Measurements from ENCODE around the gene ARL15. TPM values are rescaled to one million over a fixed set of nuclear protein-coding genes. Genes with fewer than 3 reads are reported as not detected.
"Not testable (repeated sequence)": the region's sequence is repeated elsewhere in the genome, so short reads cannot be mapped to it uniquely, and the experiment has no call there.

ARL15 gene
- polyA plus RNA-seq, 6 donors from 2014 or later, result 16.1 to 27.1 (median 21.2) TPM

- Mint-ChIP-seq H3K4me3 (no peak overlapping the region), H3K4me1 (peaks cover 0 to 2% (median 0%) of the 10 kb centered on the region in 3 donors), H3K9me3 (peaks cover 0 to 20% (median 5%) of the 10 kb centered on the region in 7 donors), H3K27me3 (no peaks in the 10 kb centered on the region), H3K36me3 (peaks cover 0 to 29% of the 10 kb centered on the region in 2 donors), H3K27ac (no peak overlapping the region)
- DNase-seq (no peak), ATAC-seq (ENCODE audit: low read depth in 2 of 2) (no peak)
Observed at GRCh38 chr5:53984971-53985370, 325.4 kb downstream of the ARL15 start.

- peaks cover 0 to 30% of the 10 kb centered on the region in 2 donors for H3K36me3 Mint-ChIP-seq
- H3K9me3 Mint-ChIP-seq, result peaks cover 0 to 20% (median 5%) of the 10 kb centered on the region in 7 donors
- H3K4me3 Mint-ChIP-seq, result no peak overlapping the region
- ATAC-seq (ENCODE audit: low read depth in 2 of 2) (no peak), DNase-seq (no peak)
- no peaks in the 10 kb centered on the region for H3K27me3 Mint-ChIP-seq
- H3K27ac Mint-ChIP-seq, result peak overlapping the region in 2 of 6 donors; percentile 11 to 29
- H3K4me1 Mint-ChIP-seq, result peaks cover 0 to 2% (median 0%) of the 10 kb centered on the region in 3 donors
Observed at GRCh38 chr5:53983568-53984460, 326.6 kb downstream of the ARL15 start.

GRCh38 chr5:53982319-53982718, 328.1 kb downstream of the ARL15 start:
- H3K4me3 Mint-ChIP-seq; H3K4me1 Mint-ChIP-seq; ATAC-seq (ENCODE audit: low read depth in 2 of 2); H3K27me3 Mint-ChIP-seq; H3K27ac Mint-ChIP-seq; DNase-seq: not testable (repeated sequence)
- Mint-ChIP-seq H3K36me3 (peaks cover 0 to 26% of the 10 kb centered on the region in 2 donors), H3K9me3 (peaks cover 0 to 20% (median 5%) of the 10 kb centered on the region in 7 donors)

GRCh38 chr5:53980061-53980460, 330.3 kb downstream of the ARL15 start:
- Mint-ChIP-seq H3K27ac (no peak overlapping the region), H3K36me3 (peaks cover 10 to 30% of the 10 kb centered on the region in 2 donors), H3K27me3 (no peaks in the 10 kb centered on the region), H3K4me3 (no peak overlapping the region), H3K9me3 (peaks cover 0 to 20% (median 5%) of the 10 kb centered on the region in 7 donors), H3K4me1 (peaks cover 0 to under 1% (median 0%) of the 10 kb centered on the region in 3 donors)
- ATAC-seq (ENCODE audit: low read depth in 2 of 2), result no peak
- no peak for DNase-seq

GRCh38 chr5:53974021-53974420, 336.4 kb downstream of the ARL15 start:
- H3K27me3 Mint-ChIP-seq, result no peaks in the 10 kb centered on the region
- no peaks in the 10 kb centered on the region for H3K9me3 Mint-ChIP-seq
- H3K36me3 Mint-ChIP-seq, result peaks cover 10 to 15% of the 10 kb centered on the region in 2 donors
- H3K27ac Mint-ChIP-seq, result no peak overlapping the region
- ATAC-seq (ENCODE audit: low read depth in 2 of 2), result no peak
- no peaks in the 10 kb centered on the region for H3K4me1 Mint-ChIP-seq
- H3K4me3 Mint-ChIP-seq, result no peak overlapping the region
- no peak for DNase-seq

GRCh38 chr5:53972314-53972713, 338.1 kb downstream of the ARL15 start:
- no peak for DNase-seq
- Mint-ChIP-seq H3K36me3 (peaks cover 15 to 18% of the 10 kb centered on the region in 2 donors), H3K4me3 (no peak overlapping the region), H3K4me1 (no peaks in the 10 kb centered on the region), H3K27me3 (no peaks in the 10 kb centered on the region), H3K9me3 (no peaks in the 10 kb centered on the region), H3K27ac (no peak overlapping the region)
- ATAC-seq (ENCODE audit: low read depth in 2 of 2), result no peak

- peaks cover 13 to 20% of the 10 kb centered on the region in 2 donors for H3K36me3 Mint-ChIP-seq
- no peak overlapping the region for H3K4me3 Mint-ChIP-seq
- H3K27ac Mint-ChIP-seq, result no peak overlapping the region
- no peaks in the 10 kb centered on the region for H3K27me3 Mint-ChIP-seq
- ATAC-seq (ENCODE audit: low read depth in 2 of 2) (no peak), DNase-seq (no peak)
- no peaks in the 10 kb centered on the region for H3K9me3 Mint-ChIP-seq
- no peaks in the 10 kb centered on the region for H3K4me1 Mint-ChIP-seq
Observed at GRCh38 chr5:53971551-53971950, 338.8 kb downstream of the ARL15 start.

GRCh38 chr5:53971131-53971530, 339.2 kb downstream of the ARL15 start:
- no peaks in the 10 kb centered on the region for H3K27me3 Mint-ChIP-seq
- H3K4me3 Mint-ChIP-seq, result no peak overlapping the region
- no peak overlapping the region for H3K27ac Mint-ChIP-seq
- peaks cover 11 to 20% of the 10 kb centered on the region in 2 donors for H3K36me3 Mint-ChIP-seq
- no peaks in the 10 kb centered on the region for H3K4me1 Mint-ChIP-seq
- no peaks in the 10 kb centered on the region for H3K9me3 Mint-ChIP-seq
- DNase-seq, result no peak
- no peak for ATAC-seq (ENCODE audit: low read depth in 2 of 2)

- DNase-seq (no peak), ATAC-seq (ENCODE audit: low read depth in 2 of 2) (no peak)
- H3K9me3 Mint-ChIP-seq, result no peaks in the 10 kb centered on the region
- peaks cover 11 to 25% of the 10 kb centered on the region in 2 donors for H3K36me3 Mint-ChIP-seq
- H3K4me1 Mint-ChIP-seq, result no peaks in the 10 kb centered on the region
- H3K27ac Mint-ChIP-seq, result no peak overlapping the region
- H3K27me3 Mint-ChIP-seq, result no peaks in the 10 kb centered on the region
- no peak overlapping the region for H3K4me3 Mint-ChIP-seq
Observed at GRCh38 chr5:53970475-53970874, 339.9 kb downstream of the ARL15 start.

GRCh38 chr5:53969176-53969730, 341.1 kb downstream of the ARL15 start:
- DNase-seq (no peak), ATAC-seq (ENCODE audit: low read depth in 2 of 2) (no peak)
- Mint-ChIP-seq H3K4me3 (no peak overlapping the region), H3K9me3 (no peaks in the 10 kb centered on the region), H3K27me3 (no peaks in the 10 kb centered on the region), H3K4me1 (no peaks in the 10 kb centered on the region), H3K36me3 (peaks cover 8 to 25% of the 10 kb centered on the region in 2 donors), H3K27ac (no peak overlapping the region)

GRCh38 chr5:53965459-53965858, 344.9 kb downstream of the ARL15 start:
- H3K4me1 Mint-ChIP-seq, result no peaks in the 10 kb centered on the region
- no peak overlapping the region for H3K4me3 Mint-ChIP-seq
- H3K36me3 Mint-ChIP-seq, result peaks cover 5 to 25% of the 10 kb centered on the region in 2 donors
- no peaks in the 10 kb centered on the region for H3K27me3 Mint-ChIP-seq
- no peaks in the 10 kb centered on the region for H3K9me3 Mint-ChIP-seq
- H3K27ac Mint-ChIP-seq, result peak overlapping the region in 1 of 6 donors; percentile 8
- DNase-seq, result no peak
- no peak for ATAC-seq (ENCODE audit: low read depth in 2 of 2)

- Mint-ChIP-seq H3K27ac (no peak overlapping the region), H3K27me3 (no peaks in the 10 kb centered on the region), H3K4me3 (no peak overlapping the region), H3K4me1 (no peaks in the 10 kb centered on the region), H3K9me3 (peaks cover 2 to 10% (median 6%) of the 10 kb centered on the region in 7 donors), H3K36me3 (peaks cover 16 to 37% of the 10 kb centered on the region in 2 donors)
- no peak for ATAC-seq (ENCODE audit: low read depth in 2 of 2)
- DNase-seq, result no peak
Observed at GRCh38 chr5:53963958-53964357, 346.4 kb downstream of the ARL15 start.

GRCh38 chr5:53962306-53962705, 348.1 kb downstream of the ARL15 start:
- peaks cover 5 to 25% (median 17%) of the 10 kb centered on the region in 7 donors for H3K9me3 Mint-ChIP-seq
- no peak for ATAC-seq (ENCODE audit: low read depth in 2 of 2)
- no peak overlapping the region for H3K27ac Mint-ChIP-seq
- DNase-seq, result no peak
- no peaks in the 10 kb centered on the region for H3K4me1 Mint-ChIP-seq
- no peak overlapping the region for H3K4me3 Mint-ChIP-seq
- H3K36me3 Mint-ChIP-seq, result peaks cover 26 to 38% of the 10 kb centered on the region in 2 donors
- no peaks in the 10 kb centered on the region for H3K27me3 Mint-ChIP-seq

GRCh38 chr5:53956632-53957031, 353.7 kb downstream of the ARL15 start:
- Mint-ChIP-seq H3K36me3 (peaks cover 36 to 44% of the 10 kb centered on the region in 2 donors), H3K4me3 (peak overlapping the region in 1 of 8 donors; percentile 26), H3K9me3 (peaks cover 11 to 39% (median 33%) of the 10 kb centered on the region in 7 donors), H3K4me1 (peaks cover 8 to 14% (median 14%) of the 10 kb centered on the region in 3 donors), H3K27ac (peak overlapping the region in 1 of 6 donors; percentile 10), H3K27me3 (no peaks in the 10 kb centered on the region)
- DNase-seq (no peak), ATAC-seq (ENCODE audit: low read depth in 2 of 2) (no peak)
